ENCODE data around the gene EFHD2.
A peak's percentile ranks its signal among the peaks of the same experiment; 100 is the strongest.

EFHD2 gene

GRCh38 chr1:15401391-15402055, 8.2 kb upstream of the EFHD2 start:
- in situ Hi-C loops (cut with HindIII; ENCODE audit: low pct_ligation_motif_present, low sequenced_read_pairs): no loop called here
- no peak for TF ChIP-seq CTCF (IDR thresholded peaks at IDR 0.05; ENCODE audit: low read depth, low read length, missing control alignments)

GRCh38 chr1:15402809-15403450, 6.8 kb upstream of the EFHD2 start:
- in situ Hi-C loops (cut with HindIII; ENCODE audit: low pct_ligation_motif_present, low sequenced_read_pairs): no loop called here
- DNase-seq: no peak

More at GRCh38 chr1:15401391-15402055, 8.2 kb upstream of the EFHD2 start:
- Histone ChIP-seq H3K36me3 (replicated peaks) (no peaks in the 10 kb centered on the region), H3K27ac (no peak overlapping the region), H3K27me3 (replicated peaks) (no peaks in the 10 kb centered on the region), H3K4me3 (ENCODE audit: low read depth, low read length) (no peak overlapping the region)
- no peak for DNase-seq

GRCh38 chr1:15403962-15404580, 5.6 kb upstream of the EFHD2 start:
- H3K4me3 ChIP-seq (ENCODE audit: low read depth, low read length): no peak overlapping the region
- H3K27me3 ChIP-seq (replicated peaks): no peaks in the 10 kb centered on the region
- H3K36me3 ChIP-seq (replicated peaks): no peaks in the 10 kb centered on the region
- no peak for DNase-seq
- in situ Hi-C loops (cut with HindIII; ENCODE audit: low pct_ligation_motif_present, low sequenced_read_pairs): no loop called here
- no peak overlapping the region for H3K27ac ChIP-seq
- peak; percentile 21 for TF ChIP-seq CTCF (IDR thresholded peaks at IDR 0.05; ENCODE audit: low read depth, low read length, missing control alignments)

More at GRCh38 chr1:15402809-15403450, 6.8 kb upstream of the EFHD2 start:
- Histone ChIP-seq H3K27me3 (replicated peaks) (no peaks in the 10 kb centered on the region), H3K4me3 (ENCODE audit: low read depth, low read length) (no peak overlapping the region), H3K36me3 (replicated peaks) (no peaks in the 10 kb centered on the region), H3K27ac (no peak overlapping the region)
- TF ChIP-seq CTCF (IDR thresholded peaks at IDR 0.05; ENCODE audit: low read depth, low read length, missing control alignments): no peak

GRCh38 chr1:15405106-15405850, 4.4 kb upstream of the EFHD2 start:
- in situ Hi-C loops (cut with HindIII; ENCODE audit: low pct_ligation_motif_present, low sequenced_read_pairs): no loop called here
- DNase-seq: no peak
- no peaks in the 10 kb centered on the region for H3K27me3 ChIP-seq (replicated peaks)
- H3K4me3 ChIP-seq (ENCODE audit: low read depth, low read length): no peak overlapping the region
- TF ChIP-seq CTCF (IDR thresholded peaks at IDR 0.05; ENCODE audit: low read depth, low read length, missing control alignments): no peak
- no peak overlapping the region for H3K27ac ChIP-seq
- no peaks in the 10 kb centered on the region for H3K36me3 ChIP-seq (replicated peaks)

GRCh38 chr1:15406614-15407559, 2.8 kb upstream of the EFHD2 start:
- in situ Hi-C loops (cut with HindIII; ENCODE audit: low pct_ligation_motif_present, low sequenced_read_pairs): no loop called here
- TF ChIP-seq CTCF (IDR thresholded peaks at IDR 0.05; ENCODE audit: low read depth, low read length, missing control alignments): no peak
- Histone ChIP-seq H3K27ac (no peak overlapping the region), H3K4me3 (ENCODE audit: low read depth, low read length) (no peak overlapping the region), H3K36me3 (replicated peaks) (no peaks in the 10 kb centered on the region), H3K27me3 (replicated peaks) (no peaks in the 10 kb centered on the region)
- DNase-seq: peak; percentile 49

All from brain microvascular endothelial cell (primary cell).